NB4 (cell line): Measurements from ENCODE around the gene GSTO2.

Experiments used
- MYC ChIP-seq: IDR thresholded peaks from 2 replicates; pipeline ENCODE4 v1.6.1; 2011; ENCODE audit warnings: low read depth, low read length
- POLR2A ChIP-seq: IDR thresholded peaks from 2 replicates; pipeline ENCODE4 v1.6.1; 2011; ENCODE audit warnings: mild to moderate bottlenecking; ENCODE audit not compliant: insufficient read length; ENCODE audit errors: extremely low read depth
- TF ChIP-seq, protein P1 (sequence below): IDR thresholded peaks from 2 replicates; pipeline ENCODE4 v1.6.1; 2011; ENCODE audit warnings: low read depth, low read length
- TF ChIP-seq, protein P2 (sequence below): IDR thresholded peaks from one replicate; pipeline ENCODE4 v1.5.1; 2012; ENCODE audit warnings: low read depth, low read length

DNA sequence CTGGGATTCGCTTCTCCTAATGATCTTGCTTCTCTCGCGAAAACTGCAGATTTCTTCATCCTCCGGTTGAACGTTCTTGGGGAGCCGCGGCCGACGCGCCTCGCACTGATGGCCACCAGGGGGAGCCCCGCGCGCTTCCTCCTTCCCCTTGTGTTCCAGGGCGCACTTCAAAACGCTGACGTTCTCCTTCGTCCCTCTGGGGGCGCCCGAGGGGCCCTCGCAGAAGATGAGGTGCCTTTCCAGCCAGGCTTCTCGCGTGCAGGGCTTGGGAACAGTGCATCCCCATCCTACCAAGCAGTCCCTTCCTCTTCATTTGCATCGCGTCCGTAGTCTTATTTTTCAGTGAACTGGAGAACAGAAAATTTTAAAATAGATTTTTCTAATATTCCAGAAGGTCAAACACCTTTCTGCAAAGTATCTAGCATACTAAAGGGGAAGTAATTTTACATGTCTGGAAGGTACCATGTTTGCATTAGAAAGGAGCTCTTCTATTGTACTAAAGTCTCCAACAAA lies 22.5 kb downstream of the GSTO2 start:
- TF ChIP-seq, protein P1, sequence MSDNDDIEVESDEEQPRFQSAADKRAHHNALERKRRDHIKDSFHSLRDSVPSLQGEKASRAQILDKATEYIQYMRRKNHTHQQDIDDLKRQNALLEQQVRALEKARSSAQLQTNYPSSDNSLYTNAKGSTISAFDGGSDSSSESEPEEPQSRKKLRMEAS = no peak
- TF ChIP-seq POLR2A (no peak), MYC (no peak)
- TF ChIP-seq, protein P2, sequence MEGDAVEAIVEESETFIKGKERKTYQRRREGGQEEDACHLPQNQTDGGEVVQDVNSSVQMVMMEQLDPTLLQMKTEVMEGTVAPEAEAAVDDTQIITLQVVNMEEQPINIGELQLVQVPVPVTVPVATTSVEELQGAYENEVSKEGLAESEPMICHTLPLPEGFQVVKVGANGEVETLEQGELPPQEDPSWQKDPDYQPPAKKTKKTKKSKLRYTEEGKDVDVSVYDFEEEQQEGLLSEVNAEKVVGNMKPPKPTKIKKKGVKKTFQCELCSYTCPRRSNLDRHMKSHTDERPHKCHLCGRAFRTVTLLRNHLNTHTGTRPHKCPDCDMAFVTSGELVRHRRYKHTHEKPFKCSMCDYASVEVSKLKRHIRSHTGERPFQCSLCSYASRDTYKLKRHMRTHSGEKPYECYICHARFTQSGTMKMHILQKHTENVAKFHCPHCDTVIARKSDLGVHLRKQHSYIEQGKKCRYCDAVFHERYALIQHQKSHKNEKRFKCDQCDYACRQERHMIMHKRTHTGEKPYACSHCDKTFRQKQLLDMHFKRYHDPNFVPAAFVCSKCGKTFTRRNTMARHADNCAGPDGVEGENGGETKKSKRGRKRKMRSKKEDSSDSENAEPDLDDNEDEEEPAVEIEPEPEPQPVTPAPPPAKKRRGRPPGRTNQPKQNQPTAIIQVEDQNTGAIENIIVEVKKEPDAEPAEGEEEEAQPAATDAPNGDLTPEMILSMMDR = peak; percentile 100
